Amniotic epithelial cell (primary cell): ENCODE measurements around the gene VPS16.
"Not testable (repeated sequence)": the region's sequence is repeated elsewhere in the genome, so short reads cannot be mapped to it uniquely, and the experiment has no call there.

ENCODE experiments used
- DNase-seq: peaks from one replicate; pipeline ENCODE4 v3.0.0-alpha.2; 2010; ENCODE audit warnings: low read depth

Gene VPS16

DNA sequence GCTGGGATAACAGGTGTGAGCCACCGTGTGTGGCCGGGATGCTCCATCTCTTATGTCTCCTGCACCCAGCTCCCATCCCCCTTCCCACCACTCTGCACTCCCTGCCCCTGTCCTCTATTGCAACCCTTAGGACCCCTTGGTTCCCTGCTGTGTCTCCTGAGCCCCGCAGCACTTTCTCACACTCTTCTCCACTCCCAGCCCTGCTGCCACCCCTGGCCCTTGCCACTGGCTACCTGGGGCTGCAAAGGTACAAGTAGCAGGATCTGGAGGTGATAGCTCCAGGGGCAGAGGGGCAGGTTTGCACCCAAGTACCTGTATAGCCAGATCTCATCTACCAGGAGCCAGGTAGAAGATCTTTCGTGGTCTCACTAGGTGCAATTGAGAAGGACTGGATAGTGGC lies 33.5 kb upstream of the VPS16 start:
- DNase-seq, result no peak

DNA sequence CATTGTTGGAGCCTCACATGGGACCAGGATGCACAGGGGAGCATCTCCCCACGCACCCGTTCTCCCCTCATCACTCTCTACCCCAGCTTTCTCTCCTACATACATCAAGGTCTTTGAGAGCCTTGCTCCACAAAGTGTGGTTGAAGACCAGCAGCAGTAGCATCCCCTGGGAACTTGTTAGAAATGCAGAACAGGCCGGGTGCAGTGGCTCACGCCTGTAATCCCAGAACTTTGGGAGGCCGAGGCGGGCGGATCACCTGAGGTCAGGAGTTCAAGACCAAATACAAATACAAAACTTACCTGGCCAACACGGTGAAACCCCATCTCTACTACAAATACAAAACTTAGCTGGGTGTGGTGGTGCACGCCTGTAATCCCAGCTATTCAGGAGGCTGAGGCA lies 32.6 kb upstream of the VPS16 start:
- not testable (repeated sequence) for DNase-seq

DNA sequence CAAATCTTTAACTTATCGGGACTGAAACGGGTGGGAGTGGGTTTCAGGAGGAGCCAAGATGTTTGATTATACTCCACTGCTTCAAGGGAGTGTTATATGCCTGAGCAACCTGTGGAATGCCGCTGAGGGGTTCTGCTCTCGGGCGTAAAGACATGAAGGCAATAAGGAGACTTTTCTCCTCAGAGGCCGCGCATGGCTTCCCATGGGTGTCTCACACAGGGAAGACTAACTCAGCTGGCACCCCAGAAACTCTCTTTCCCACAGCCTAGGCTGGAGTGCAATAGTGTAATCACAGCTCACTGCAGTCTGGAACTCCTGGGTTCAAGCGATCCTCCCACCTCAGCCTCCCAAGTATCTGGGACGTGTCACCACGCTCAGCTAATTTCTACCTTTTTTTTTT lies 30.9 kb upstream of the VPS16 start:
- no peak for DNase-seq

DNA sequence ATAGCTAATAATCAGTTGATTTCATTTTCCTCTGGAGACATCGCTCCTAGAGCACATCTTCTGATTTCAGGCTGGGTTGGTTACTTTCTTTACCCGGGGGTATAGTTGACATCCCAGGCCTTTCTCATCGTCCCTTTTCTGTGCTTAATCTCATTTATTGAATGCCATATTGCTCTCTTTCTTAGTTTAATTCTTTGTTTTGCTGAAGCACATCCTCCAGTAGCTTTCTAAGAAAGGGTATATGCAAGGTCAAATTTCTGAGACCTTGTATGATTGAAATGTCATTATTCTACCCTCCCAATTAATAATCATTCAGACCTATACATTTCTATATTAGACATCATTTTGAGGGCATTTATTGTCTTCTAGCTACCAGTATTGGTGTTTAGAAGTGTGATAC lies 28.4 kb upstream of the VPS16 start:
- DNase-seq, result no peak

DNA sequence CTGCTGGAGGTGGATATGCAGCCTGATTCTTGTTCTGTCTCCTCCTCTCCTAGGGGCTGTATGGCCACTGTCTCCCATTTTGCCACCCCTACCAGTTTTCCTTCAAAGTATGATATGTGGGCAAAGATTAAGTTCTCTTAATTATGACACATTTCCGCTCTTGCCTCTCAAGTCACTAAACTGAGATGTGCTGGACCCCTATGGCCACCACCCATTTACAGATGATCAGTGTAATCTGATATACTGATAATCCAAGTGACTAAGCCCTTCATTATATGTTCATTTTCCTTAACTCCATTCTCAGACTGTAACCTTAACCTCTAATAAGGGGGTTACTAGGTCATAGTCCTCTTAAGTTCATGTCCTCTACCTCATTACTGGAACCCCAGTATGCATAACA lies 26.5 kb upstream of the VPS16 start:
- no peak for DNase-seq

DNA sequence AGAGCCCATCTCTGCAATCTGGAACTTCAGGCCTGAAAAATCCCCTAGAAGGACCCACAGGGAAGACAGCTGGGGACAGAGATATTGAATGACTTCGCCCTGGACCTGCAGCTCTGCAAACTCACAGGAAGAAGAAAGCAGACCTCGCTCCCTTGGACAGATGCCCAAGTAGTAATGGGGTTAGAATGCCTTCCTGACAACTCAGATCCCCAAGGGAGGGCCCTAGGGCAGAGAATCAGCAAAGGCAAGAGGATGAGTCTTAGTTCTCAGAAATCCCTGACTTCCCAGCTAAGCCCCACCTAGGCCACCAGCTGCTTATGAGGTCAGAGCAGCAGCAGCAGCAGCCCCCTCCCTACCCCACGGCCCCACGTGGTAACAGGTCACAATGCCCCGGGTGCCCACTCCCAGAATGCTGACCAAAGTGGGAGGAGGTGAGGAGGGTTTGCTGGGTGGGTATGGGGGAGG lies 25.9 kb upstream of the VPS16 start, which contains the start of gene C20orf141:
Gene C20orf141 (plus strand): TSS at position 401 of the 465 bp plus-strand sequence. CDS start 198 bp downstream, outside the sequence.
- DNase-seq, result peak; percentile 97

DNA sequence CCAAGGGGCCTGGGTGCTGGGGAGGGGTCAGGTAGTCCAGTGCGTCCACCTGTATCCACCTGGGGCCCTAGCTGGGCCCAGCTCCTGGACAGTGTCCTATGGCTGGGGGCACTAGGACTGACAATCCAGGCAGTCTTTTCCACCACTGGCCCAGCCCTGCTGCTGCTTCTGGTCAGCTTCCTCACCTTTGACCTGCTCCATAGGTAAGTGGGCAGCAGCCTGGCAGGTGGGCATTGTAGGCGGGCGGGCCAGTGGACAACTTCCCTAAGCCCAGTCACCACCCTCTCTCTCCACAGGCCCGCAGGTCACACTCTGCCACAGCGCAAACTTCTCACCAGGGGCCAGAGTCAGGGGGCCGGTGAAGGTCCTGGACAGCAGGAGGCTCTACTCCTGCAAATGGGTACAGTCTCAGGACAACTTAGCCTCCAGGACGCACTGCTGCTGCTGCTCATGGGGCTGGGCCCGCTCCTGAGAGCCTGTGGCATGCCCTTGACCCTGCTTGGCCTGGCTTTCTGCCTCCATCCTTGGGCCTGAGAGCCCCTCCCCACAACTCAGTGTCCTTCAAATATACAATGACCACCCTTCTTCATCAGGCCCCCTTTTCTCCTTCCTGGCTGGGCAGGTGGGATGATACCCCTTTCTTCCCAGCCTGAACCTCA lies 25.2 kb upstream of the VPS16 start:
- no peak for DNase-seq

DNA sequence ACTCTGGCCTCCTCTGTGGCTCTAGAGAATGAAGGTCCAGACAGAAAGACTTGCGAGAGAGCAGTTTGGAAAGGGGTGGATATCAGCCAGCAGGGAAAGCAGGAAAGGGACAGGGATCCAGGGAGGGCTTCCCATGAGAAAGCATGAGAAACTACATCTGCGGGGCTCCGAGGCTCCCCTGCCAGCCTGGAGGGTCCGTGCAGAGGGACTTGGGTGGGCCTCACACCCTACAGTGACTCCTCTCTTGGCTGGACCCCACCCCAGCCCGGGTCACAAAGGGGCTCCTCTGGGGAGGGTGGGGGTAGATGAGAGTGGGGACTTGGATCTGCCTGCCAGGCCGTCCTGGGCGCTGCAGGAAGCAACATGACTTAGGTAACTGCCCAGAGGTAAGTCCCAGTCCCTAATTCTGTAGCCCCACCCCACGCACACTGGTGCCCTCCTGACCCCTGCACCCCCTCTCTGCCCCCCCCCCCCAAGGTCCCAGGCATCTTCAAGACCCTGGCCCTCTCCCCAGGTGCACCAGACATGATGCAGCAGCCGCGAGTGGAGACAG lies 24.4 kb upstream of the VPS16 start, which contains the start of gene TMEM239:
Gene TMEM239 (plus strand): TSS at position 335 of the 553 bp plus-strand sequence. CDS start 191 bp downstream, at position 526.
- DNase-seq, result no peak

DNA sequence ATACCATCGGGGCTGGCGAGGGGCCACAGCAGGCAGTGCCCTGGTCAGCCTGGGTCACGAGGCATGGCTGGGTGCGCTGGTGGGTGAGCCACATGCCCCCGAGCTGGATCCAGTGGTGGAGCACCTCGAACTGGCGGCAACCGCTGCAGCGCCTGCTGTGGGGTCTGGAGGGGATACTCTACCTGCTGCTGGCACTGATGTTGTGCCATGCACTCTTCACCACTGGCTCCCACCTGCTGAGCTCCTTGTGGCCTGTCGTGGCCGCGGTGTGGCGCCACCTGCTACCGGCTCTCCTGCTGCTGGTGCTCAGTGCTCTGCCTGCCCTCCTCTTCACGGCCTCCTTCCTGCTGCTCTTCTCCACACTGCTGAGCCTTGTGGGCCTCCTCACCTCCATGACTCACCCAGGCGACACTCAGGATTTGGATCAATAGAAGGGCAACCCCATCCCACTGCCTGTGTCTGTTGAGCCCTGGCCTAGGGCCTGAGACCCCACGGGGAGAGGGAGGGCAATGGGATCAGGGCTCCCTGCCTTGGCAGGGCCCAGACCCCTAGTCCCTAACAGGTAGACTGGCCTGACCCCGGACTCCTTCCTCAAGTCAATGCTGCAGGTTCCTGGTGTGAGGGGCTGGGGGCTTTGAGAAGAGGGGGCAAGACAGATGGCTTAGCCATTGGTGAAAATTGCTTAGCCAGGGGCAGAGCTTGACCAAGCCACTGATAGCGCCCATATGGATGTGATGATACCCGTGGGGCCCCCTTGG lies 23.8 kb upstream of the VPS16 start:
- no peak for DNase-seq

DNA sequence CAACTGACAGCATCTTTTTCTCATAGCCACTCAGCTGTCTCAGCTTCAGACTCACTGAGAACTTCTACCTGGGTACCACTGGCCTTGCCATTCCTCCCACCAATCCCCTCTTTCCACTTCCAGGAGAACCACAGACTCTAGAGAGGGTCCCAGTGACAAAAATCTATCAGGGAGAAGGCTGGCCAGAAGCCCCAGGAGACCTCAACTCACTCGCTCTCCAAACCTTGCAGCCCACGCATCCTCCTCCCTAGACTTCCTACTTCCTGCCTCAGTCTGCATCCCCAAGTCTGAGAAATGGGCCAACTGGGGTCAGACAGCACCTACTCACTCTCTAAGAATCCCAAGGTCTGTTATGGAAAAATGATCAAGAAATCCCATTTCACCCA lies 23.2 kb upstream of the VPS16 start:
- no peak for DNase-seq

DNA sequence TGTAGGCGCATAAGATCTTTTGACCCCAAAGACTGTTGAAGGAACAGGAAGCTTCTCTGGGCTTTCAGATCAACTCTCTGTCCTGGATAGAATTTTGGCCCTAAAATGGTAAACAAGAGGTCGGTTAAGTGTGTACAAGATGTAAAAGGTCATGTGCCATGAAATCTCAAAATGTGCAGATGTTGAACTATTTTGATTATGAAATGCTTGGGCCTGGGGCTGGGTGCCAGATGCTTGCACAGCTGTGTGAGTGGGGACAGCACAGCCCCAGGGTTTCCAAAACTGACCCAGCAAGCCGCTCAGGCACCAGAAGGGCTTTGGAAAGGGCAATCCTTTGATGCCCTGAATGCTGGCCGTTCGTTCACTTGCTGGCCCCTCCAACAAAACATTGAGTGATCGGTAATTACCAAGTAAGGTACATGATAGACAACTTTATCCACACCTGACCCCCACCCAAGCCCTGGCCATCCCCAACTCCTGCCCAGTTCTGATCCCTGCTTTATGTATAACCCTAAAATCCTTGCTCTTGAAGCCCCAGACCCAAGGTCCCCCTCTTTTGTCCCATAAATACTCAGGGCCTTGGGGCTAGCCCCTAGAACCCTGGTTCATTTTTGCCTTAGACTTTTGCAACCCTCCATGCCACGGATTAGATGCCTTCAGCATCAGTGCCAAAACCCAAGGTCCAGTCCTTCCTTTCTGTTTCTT lies 22.5 kb upstream of the VPS16 start:
- DNase-seq, result no peak

DNA sequence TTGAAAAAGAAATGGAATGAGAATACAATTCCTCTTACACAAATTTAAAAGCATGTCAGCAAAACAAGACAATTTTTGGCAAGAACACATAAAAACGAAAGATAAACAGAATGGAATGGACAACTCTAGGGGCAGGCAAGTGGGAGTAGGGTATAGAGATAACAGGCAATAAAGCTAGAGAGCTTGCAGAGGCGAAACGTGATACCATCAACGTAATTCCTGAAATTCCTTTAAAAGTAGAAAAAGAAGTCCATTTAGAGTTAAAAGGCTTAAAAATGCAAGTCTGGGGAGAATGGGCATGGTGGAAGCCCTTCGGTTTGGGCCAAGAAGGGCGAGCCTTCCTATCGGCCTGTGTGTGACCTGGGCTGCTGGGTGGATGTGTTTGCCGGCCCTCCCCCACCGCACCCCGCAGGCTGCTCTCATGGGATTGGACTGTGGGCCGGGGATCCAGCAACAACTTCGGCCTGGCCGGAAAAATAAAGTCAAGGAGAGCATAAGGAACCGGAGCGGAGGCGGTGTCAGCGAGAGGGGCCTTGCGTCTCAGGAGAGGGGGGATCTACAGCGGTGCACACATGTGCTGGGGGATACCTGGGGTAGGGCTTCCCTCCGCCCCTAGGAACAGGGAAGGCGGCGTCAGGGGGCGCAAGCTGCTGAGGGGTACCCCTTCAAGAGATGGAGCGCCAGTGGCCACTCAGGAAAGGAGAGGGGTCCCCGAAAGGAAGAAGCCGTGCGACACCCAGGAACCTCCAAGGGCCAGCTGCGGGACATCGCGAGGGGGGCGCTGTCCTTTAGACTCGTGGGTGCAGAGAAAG lies 20.3 kb upstream of the VPS16 start:
- DNase-seq, result peak; percentile 90

DNA sequence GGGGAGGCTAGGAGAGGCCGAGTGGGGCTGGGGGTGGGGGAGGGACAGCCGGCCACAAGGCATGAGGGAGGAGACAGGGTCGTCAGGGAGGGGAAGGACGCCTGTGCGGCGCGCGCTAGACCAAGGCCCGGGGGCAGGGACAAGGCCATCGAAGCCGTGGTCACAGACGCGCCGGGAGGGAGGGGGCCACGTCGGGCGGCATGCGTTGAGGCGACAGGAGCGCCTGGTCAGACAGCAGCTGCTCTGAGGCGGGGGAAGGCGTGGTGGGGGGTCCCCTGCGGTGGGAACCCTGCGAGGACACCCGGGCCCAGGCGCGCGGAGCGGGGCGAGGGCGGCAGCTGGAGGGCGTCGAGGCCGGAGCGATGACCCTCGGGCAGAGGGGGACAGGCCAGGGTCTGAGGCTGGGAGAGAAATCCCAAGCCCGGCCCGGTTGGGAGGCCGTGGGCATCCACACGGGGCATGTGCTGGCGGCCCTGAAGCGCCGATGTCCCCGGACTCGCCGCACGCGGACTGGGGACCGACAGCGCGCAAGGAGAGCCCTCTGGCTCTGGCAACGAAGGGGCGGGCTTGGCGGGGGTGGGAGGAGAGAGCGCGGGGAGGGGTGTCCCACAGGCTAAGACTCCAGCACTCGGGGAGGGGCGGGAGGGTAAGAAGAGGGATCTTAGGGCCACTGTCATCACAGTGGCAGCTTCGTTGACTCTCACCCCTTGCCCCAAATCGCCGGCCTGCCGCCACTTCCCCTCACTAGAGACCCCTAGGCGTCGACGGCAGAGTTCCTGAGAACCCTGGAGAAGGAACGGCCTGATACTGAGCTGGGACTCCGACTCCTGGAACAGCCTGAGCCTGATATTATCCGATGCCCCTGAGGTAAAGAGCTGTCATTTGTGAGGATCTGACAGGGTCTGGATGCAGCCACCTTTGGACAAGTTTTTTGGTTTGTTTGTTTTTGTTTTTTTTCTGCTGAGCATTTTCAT lies 19.4 kb upstream of the VPS16 start:
- no peak for DNase-seq

DNA sequence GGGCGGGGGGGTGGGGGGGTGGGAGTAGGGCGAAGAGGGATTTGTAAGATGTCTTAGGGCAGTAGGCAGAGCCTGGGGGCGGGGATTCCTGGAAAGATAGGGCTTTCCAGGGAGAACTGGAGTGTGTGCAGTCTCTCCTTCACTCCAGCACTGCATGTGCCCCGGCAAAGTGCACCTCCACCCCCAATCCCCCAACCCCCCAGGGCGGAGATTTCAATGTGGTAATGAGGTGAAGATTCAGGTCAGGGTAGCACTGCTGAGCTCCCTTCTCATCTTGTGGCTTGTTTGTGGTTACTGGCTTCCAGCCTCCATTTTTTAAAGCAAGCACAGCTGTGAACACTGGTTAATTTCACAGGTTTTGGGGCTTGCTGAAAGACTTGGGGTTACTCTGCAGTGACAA lies 18.5 kb upstream of the VPS16 start:
- peak; percentile 78 for DNase-seq

DNA sequence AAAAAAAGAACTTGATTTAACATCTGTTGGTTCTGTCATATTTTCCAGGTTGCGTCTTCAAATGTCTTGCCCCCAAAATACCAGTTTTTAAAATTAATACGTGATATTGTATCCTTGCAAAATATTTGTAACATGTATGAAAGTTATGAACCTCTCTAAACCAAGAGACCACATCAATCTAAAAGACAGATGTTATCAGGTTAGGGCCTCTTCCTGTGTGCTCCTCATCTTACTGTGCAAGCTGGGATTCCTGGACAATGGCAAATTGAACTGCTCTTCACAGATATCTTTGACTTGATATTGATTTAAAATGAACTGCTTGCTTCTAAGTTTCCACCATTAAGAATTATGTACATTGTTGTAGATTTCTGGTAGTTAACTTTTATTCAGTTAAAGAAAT lies 14.8 kb upstream of the VPS16 start:
- no peak for DNase-seq

DNA sequence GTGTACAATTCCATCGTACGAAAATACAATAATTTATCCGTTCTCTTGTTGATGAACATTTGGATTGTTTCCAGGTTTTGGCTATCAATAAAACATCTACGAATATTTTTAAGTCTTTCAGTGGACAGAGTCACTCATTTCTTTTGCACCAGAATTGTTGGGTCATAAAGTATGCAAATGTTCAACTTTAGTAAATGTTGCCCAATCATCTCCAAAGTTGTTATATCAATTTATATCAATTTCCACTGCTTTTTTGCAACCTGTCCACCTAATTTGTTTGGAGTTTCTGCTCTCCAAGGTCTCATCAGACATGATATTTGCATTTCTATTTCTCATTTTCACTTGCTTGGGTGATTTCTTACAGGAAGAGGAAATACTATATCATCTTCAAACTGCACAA lies 13.9 kb upstream of the VPS16 start:
- no peak for DNase-seq

DNA sequence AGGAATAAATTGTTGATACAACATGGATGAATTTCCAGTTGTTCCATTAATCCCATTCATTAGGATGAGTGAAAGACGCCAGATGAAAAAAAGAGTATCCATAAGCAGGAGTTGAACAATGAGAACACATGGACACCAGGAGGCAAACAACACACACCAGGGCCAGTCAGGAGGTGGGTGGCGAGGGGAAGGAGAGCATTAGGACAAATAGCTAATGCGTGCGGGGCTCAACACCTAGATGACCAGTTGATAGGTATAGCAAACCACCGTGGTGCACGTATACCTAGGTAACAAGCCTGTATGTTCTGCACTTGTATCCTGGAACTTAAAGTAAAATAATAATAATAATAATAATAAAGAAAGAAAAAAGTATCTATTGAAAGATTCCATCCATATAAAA lies 11.2 kb upstream of the VPS16 start:
- DNase-seq, result no peak

DNA sequence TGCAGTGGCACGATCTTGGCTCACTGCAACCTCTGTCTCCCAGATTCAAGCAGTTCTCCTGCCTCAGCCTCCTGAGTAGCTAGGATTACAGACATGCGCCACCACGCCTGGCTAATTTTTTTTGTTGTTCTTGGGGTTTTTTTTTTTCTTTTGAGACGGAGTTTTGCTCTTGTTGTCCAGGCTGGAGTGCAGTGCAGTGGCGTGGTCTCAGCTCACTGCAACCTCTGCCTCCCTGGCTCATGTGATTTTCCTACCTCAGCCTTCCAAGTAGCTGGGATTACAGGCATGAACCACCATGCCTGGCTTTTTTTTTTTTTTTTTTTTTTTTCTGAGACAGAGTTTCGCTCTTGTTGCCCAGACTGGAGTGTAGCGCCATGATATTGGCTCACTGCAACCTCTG lies 9.3 kb upstream of the VPS16 start:
- not testable (repeated sequence) for DNase-seq

DNA sequence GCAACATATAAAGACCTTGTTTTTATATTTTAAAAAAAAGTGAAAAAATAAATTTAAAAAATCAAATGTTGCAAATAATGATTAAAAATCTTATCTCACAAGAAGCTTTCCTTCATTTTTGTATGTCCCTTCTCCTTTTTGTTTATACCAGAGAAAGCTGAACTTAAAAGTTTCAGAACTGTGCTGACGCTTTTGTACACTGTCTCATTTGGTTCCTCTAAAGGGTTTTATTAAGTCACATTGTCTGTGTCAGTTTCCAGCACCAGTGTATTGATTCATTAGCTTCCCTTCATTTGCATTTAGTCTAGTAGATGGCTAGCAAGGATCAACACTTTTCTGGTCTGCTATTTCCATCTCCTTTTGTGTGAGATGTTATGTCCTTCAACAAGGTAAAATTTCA lies 6.8 kb upstream of the VPS16 start:
- DNase-seq, result no peak

DNA sequence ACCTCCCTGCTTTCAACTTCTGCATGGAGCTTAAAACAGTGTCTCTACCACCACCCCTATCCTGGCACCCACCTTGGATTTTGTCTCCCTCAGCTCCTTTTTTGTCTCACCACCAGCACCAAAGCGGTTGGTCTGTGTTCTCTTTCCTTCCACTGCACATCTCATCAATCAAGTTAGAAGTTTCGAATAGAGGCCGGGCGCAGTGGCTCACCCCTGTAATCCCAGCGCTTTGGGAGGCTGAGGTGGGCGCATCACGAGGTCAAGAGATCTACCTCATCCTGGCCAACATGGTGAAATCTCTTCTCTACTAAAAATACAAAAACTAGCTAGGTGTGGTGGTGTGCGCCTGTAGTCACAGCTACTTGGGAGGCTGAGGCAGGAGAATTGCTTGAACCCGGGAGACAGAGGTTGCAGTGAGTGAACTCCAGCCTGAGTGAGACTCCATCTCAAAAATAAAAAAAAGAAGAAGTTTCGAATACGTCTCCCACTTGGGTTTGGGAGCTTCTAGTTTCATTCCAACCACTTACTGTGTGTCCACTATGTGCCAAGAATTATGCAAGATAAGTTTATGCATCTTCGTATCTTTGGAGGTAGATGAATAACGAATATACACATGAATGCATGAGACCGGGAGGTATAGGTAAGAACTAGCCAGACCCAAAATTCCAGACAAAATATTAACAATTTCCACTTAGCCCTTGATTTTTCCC lies 6.0 kb upstream of the VPS16 start:
- DNase-seq, result no peak
